Ovary (tissue), 9 donors: ENCODE measurements around the gene ELK1. TPM values are rescaled to one million over a fixed set of nuclear protein-coding genes. Genes with fewer than 3 reads are reported as not detected.

Experiments
- DNase-seq, 5 donors: peaks; one replicate each; pipeline ENCODE4 v3.0.0-alpha.2; 2019 to 2020
- H3K27ac ChIP-seq, 2 donors: fragments of 200-600 bp; one replicate each; pipeline versions ENCODE4 v1.5.1 to v1.8.0; 2019 to 2022
- H3K27me3 ChIP-seq: fragments of 200-600 bp; one replicate; pipeline ENCODE4 v1.8.0; 2022
- H3K36me3 ChIP-seq: fragments of 200-600 bp; sonication (generic); one replicate; pipeline ENCODE4 v1.5.1; 2019
- H3K4me1 ChIP-seq: one replicate; pipeline ENCODE4 v1.8.1; 2013; ENCODE audit warnings: mild to moderate bottlenecking, moderate library complexity; ENCODE audit not compliant: insufficient read depth
- H3K4me3 ChIP-seq: fragments of 200-600 bp; sonication (generic); one replicate; pipeline ENCODE4 v1.5.1; 2017
- H3K9me3 ChIP-seq, 2 donors: fragments of 200-600 bp in 1 of 2; sonication (generic) in 1 of 2; one replicate each; pipeline versions ENCODE4 v1.5.1 to v1.8.1; 2013 to 2019; ENCODE audit warnings: mild to moderate bottlenecking in 1 of 2, moderate library complexity in 1 of 2
- CTCF ChIP-seq, 3 donors: fragments of 450-650 bp in 2 of 3; fragments of 200-600 bp in 1 of 3; IDR thresholded peaks; one replicate each; pipeline versions ENCODE4 v1.5.1 to v1.8.0; 2016 to 2022; ENCODE audit warnings: antibody characterized with exemption in 3 of 3, mild to moderate bottlenecking in 1 of 3
- EP300 ChIP-seq: sonication (generic); formaldehyde crosslinking; IDR thresholded peaks from one replicate; pipeline ENCODE4 v1.6.1; 2017; ENCODE audit warnings: antibody characterized with exemption
- POLR2A ChIP-seq: fragments of 450-650 bp; IDR thresholded peaks from one replicate; pipeline ENCODE4 v1.6.1; 2017; ENCODE audit warnings: antibody characterized with exemption, mild to moderate bottlenecking, moderate library complexity
- WGBS, 3 donors: extraction: QIAGEN DNeasy Blood & Tissue Kit in 1 of 3; methylation state at CpG; one replicate each; pipeline versions ENCODE4 v1.1.5 to v1.1.7; 2013 to 2017; 5-methylcytosine and 5-hydroxymethylcytosine counted together
- intact Hi-C, 4 donors: fragments of 100-400 bp; cut with DNase I; formaldehyde crosslinking; loops; one replicate each; pipeline versions ENCODE4 v1.11.0 to v1.15.1; 2022 to 2023
- microRNA-seq, 3 donors: library from miRNA; unstranded; fragments of <30 nt; microRNA quantifications; one replicate each; pipeline versions ENCODE4 to v1.2.0, GENCODE V29; 2019 to 2020
- polyA plus RNA-seq, 2 donors: library from polyadenylated mRNA; stranded (reverse); fragments of 200-250 nt in 1 of 2; fragments of 350-450 nt in 1 of 2; fragmentation: Illumina TruSeq in 1 of 2; extraction: RNeasy Lipid Tissue Mini Kit (QIAGEN cat#74804) in 1 of 2; gene quantifications; one replicate each; pipeline ENCODE4 v1.2.3, GENCODE V29; 2013 to 2014
- small RNA-seq: library from RNA; depleted of rRNA; stranded (forward); fragments of <200 nt; gene quantifications from one replicate; pipeline ENCODE3, GENCODE V24; 2016
- total RNA-seq, 7 donors: library from RNA; depleted of rRNA in 2 of 7; stranded (reverse); fragments of >200 nt in 2 of 7; fragmentation: NEBNext Ultra II Directional in 3 of 7; extraction: Animal tissue kit (Norgen Biotek cat#: 25700) in 3 of 7; gene quantifications; one replicate each; pipeline versions ENCODE4 v1.1.0 to v1.2.4, GENCODE V29; 2016 to 2023
- donor health status: DM: no; HTN: no; CAD: no; lungs with moderate emphysema.
- donor health status: DM: no; HTN: no; CAD: no.
- donor health status: Bipolar disorder and iron deficiency.
- donor health status: DM: yes; HTN: yes; CAD: no.
- donor health status: DM: no; HTN: no; CAD: no.
- donor health status: DM: yes; HTN: yes; CAD: no.

ELK1 gene
- total and polyA plus RNA-seq, 9 donors: 29.7 to 139 (median 73.0) TPM

GRCh38 chrX:47587906-47588735 is 62.2 kb downstream of the ELK1 start:
- Histone ChIP-seq H3K36me3 (no peaks in the 10 kb centered on the region), H3K4me1 (peaks cover 2% of the 10 kb centered on the region), H3K27ac (no peak overlapping the region), H3K9me3 (no peaks in the 10 kb centered on the region), H3K4me3 (no peak overlapping the region), H3K27me3 (no peaks in the 10 kb centered on the region)
- 73 to 77% (median 75%) methylated on average over 16 of the region's 16 CpGs for whole genome bisulfite sequencing, 3 donors
- peak in 1 of 5 donors; percentile 36 for DNase-seq
- intact Hi-C loops: no loop called here
- TF ChIP-seq POLR2A: no peak
- TF ChIP-seq EP300: no peak
- TF ChIP-seq CTCF (IDR thresholded peaks at IDR 0.05): no peak

GRCh38 chrX:47587091-47587891 is 63.1 kb downstream of the ELK1 start:
- Histone ChIP-seq H3K36me3 (no peaks in the 10 kb centered on the region), H3K4me1 (peaks cover 3% of the 10 kb centered on the region), H3K4me3 (no peak overlapping the region), H3K9me3 (no peaks in the 10 kb centered on the region), H3K27ac (no peak overlapping the region), H3K27me3 (no peaks in the 10 kb centered on the region)
- intact Hi-C loops: no loop called here
- WGBS, 3 donors: 34 to 44% (median 37%) methylated on average over 4 of the region's 4 CpGs
- no peak for TF ChIP-seq CTCF (IDR thresholded peaks at IDR 0.05)
- TF ChIP-seq POLR2A: no peak
- TF ChIP-seq EP300: no peak
- no peak for DNase-seq

GRCh38 chrX:47586043-47586787 is 64.1 kb downstream of the ELK1 start:
- Histone ChIP-seq H3K9me3 (no peaks in the 10 kb centered on the region), H3K4me3 (no peak overlapping the region), H3K36me3 (no peaks in the 10 kb centered on the region), H3K27ac (peak overlapping the region in 1 of 2 donors; percentile 42), H3K27me3 (no peaks in the 10 kb centered on the region), H3K4me1 (peaks cover 4% of the 10 kb centered on the region)
- peak in 1 of 5 donors; percentile 18 for DNase-seq
- no peak for TF ChIP-seq POLR2A
- TF ChIP-seq CTCF (IDR thresholded peaks at IDR 0.05): no peak
- TF ChIP-seq EP300: no peak
- intact Hi-C loops: no loop called here
- WGBS, 3 donors: 59 to 69% (median 66%) methylated on average over 11 of the region's 11 CpGs

Small RNA genes within 50 kb of the gene (microRNA-seq; reads per million reads assigned to microRNA genes)
- 0 to 0.38 (median 0) reads per million in 3 donors for gene MIR4769

Small RNA genes within 50 kb of the gene (small RNA-seq; reads per million reads assigned to genes)
- gene MIR4769: not detected

Other genes starting within 250 kb of the ELK1 start
- 10 to 100 TPM in 1 of 7 donors, 1 to 10 TPM in 6; 2.9 to 11.3 (median 8.2) TPM for gene ZNF41, start 167.3 kb downstream of the ELK1 start, total RNA-seq
- 1 to 10 TPM; 3.5 to 7.8 TPM for gene ZNF41, start 167.3 kb downstream of the ELK1 start, polyA plus RNA-seq
- gene ARAF, start 89.4 kb downstream of the ELK1 start, total RNA-seq: 10 to 100 TPM; 24.9 to 76.9 (median 66.4) TPM
- 10 to 100 TPM; 34.8 to 56.5 TPM for gene ARAF, start 89.4 kb downstream of the ELK1 start, polyA plus RNA-seq
- 1,000 to 10,000 TPM in 1 of 7 donors, 100 to 1,000 TPM in 6; 247 to 1,009 (median 617) TPM for gene TIMP1, start 68.1 kb downstream of the ELK1 start, total RNA-seq
- 1,000 to 10,000 TPM in 1 of 2 donors, 100 to 1,000 TPM in 1; 440 to 1,380 TPM for gene TIMP1, start 68.1 kb downstream of the ELK1 start, polyA plus RNA-seq
- 10 to 100 TPM in 1 of 7 donors, 1 to 10 TPM in 5, under 1 TPM in 1; 0.69 to 10.2 (median 2.4) TPM for gene SYN1, start 30.7 kb downstream of the ELK1 start, total RNA-seq
- 10 to 100 TPM in 1 of 2 donors, 1 to 10 TPM in 1; 1.9 to 12.6 TPM for gene SYN1, start 30.7 kb downstream of the ELK1 start, polyA plus RNA-seq
- 1 to 10 TPM in 6 of 7 donors, under 1 TPM in 1; 0.72 to 3.2 (median 1.5) TPM for gene CFP, start 20.6 kb downstream of the ELK1 start, total RNA-seq
- 1 to 10 TPM; 1.6 to 1.7 TPM for gene CFP, start 20.6 kb downstream of the ELK1 start, polyA plus RNA-seq
- 100 to 1,000 TPM; 114 to 235 (median 151) TPM for gene UXT, start 8.6 kb upstream of the ELK1 start, total RNA-seq
- gene UXT, start 8.6 kb upstream of the ELK1 start, polyA plus RNA-seq: 100 to 1,000 TPM; 209 to 213 TPM
- 10 to 100 TPM in 4 of 7 donors, 1 to 10 TPM in 3; 4.1 to 13.9 (median 10.0) TPM for gene ZNF81, start 186.3 kb upstream of the ELK1 start, total RNA-seq
- gene ZNF81, start 186.3 kb upstream of the ELK1 start, polyA plus RNA-seq: 1 to 10 TPM; 1.5 to 3.6 TPM